ENCODE results near the gene HOXB7. TPM values are rescaled to one million over a fixed set of nuclear protein-coding genes. Genes with fewer than 3 reads are reported as not detected.

HOXB7 gene
- total RNA-seq, 1 experiment from 2014 or later, result 28.2 TPM

DNA sequence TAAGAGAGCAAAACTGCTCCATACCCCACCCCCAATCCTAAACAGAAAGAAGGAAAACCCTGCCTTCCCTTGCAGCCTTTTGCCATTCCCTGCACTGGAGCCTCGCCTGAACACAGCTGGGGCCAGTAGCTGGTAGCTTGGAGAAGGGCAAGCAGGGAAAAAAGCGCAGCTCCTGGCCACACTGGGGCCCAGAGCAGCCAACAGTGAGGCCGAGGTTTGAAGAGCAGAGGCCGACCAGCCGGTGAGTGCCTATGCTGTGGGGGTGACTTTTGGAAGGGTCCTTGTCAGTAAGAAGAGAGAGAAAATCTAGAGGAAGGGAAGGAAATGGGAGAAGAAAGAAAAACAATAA, 18.6 kb upstream of the HOXB7 start:
- Histone ChIP-seq H3F3A (ENCODE audit: insufficient read depth, low read depth) (peaks cover 12% of the 10 kb centered on the region; the same call in 1 of the 2 replicates), H4K20me1 (ENCODE audit: insufficient read depth) (no peaks in the 10 kb centered on the region; the same call in 1 of the 2 replicates), H2AFZ (no peak overlapping the region), H3K9me2 (ENCODE audit: insufficient read depth) (no peaks in the 10 kb centered on the region), H3K4me3 (no peak overlapping the region), H3K4me2 (no peak overlapping the region), H3K36me3 (ENCODE audit: low read depth) (no peaks in the 10 kb centered on the region), H3K27me3 (ENCODE audit: insufficient read depth, low read depth) (peaks cover 38% of the 10 kb centered on the region; the same call in 1 of the 2 replicates), H3K4me1 (replicated peaks; ENCODE audit: insufficient read depth) (peaks cover 3% of the 10 kb centered on the region; the same call in 1 of the 2 replicates), H3K27ac (no peak overlapping the region), H3K9me3 (ENCODE audit: insufficient read depth, low read depth) (no peaks in the 10 kb centered on the region), H3K79me2 (ENCODE audit: low read depth) (no peaks in the 10 kb centered on the region)
- intact Hi-C loops (cut with micrococcal nuclease; ENCODE audit: unreplicated experiment), result no loop called here
- TF ChIP-seq, protein P1, sequence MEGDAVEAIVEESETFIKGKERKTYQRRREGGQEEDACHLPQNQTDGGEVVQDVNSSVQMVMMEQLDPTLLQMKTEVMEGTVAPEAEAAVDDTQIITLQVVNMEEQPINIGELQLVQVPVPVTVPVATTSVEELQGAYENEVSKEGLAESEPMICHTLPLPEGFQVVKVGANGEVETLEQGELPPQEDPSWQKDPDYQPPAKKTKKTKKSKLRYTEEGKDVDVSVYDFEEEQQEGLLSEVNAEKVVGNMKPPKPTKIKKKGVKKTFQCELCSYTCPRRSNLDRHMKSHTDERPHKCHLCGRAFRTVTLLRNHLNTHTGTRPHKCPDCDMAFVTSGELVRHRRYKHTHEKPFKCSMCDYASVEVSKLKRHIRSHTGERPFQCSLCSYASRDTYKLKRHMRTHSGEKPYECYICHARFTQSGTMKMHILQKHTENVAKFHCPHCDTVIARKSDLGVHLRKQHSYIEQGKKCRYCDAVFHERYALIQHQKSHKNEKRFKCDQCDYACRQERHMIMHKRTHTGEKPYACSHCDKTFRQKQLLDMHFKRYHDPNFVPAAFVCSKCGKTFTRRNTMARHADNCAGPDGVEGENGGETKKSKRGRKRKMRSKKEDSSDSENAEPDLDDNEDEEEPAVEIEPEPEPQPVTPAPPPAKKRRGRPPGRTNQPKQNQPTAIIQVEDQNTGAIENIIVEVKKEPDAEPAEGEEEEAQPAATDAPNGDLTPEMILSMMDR (conservative IDR thresholded peaks at IDR 0.05), result no peak
- TF ChIP-seq EZH2 (IDR thresholded peaks at IDR 0.05; ENCODE audit: low read depth), result no peak
- ChIA-PET POLR2A (ENCODE audit: unreplicated experiment) (no interaction called here), CTCF (no interaction called here)
- no TSS peak for BruUV-seq (replicated peaks)
- DNase-seq, result no peak

DNA sequence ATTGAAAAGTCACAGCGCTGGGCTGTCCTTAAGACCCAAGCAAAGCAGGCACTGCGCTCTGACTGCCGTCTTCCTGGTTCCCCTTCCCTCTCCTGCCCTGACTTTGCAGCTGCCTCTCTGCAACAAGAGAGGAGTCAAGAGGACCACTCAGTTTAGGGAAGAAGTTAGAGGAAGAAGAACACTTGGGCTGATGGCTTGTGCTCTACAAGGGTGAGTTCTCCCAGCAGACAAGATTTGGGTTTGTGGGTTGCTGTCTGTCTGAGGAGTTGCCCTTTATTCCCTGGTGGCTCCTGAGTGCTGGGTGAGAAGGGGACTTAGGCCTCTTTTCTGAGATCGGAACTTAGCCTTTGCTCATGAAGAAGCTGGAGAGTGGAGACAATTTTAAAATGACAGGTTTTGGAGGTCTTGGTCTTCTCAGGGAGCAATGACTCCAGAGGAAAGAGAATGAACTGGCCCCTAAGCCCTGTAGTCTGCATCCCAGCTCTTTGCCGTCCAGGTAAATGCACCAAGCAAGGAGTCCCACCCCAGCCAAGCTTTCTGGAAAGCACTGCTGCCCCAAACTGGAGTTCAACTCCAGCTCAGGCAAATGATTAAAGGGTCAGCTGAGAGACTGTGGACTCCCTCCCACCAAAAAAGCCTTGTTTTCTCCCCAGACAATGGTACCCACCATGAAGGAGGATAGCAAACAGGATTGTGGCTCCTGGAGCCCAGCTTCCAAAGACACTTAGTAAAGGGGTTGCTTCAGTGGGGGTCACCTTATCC, 18.0 kb upstream of the HOXB7 start:
- no peak overlapping the region for H3K4me3 ChIP-seq
- TF ChIP-seq EZH2 (IDR thresholded peaks at IDR 0.05; ENCODE audit: low read depth), result no peak
- TF ChIP-seq, protein P1 (conservative IDR thresholded peaks at IDR 0.05), result no peak
- no peaks in the 10 kb centered on the region for H3K79me2 ChIP-seq (ENCODE audit: low read depth)
- H3K27ac ChIP-seq, result no peak overlapping the region
- peaks cover 37% of the 10 kb centered on the region; the same call in 1 of the 2 replicates for H3K27me3 ChIP-seq (ENCODE audit: insufficient read depth, low read depth)
- peaks cover 15% of the 10 kb centered on the region; the same call in 1 of the 2 replicates for H3F3A ChIP-seq (ENCODE audit: insufficient read depth, low read depth)
- no peak overlapping the region for H3K4me2 ChIP-seq
- no peaks in the 10 kb centered on the region; the same call in 1 of the 2 replicates for H4K20me1 ChIP-seq (ENCODE audit: insufficient read depth)
- ChIA-PET CTCF (interaction anchor here (0.6 kb wide), 1 partner anchor 706 kb away, joined by 7 read pairs; no protein-coding TSS in a partner anchor), POLR2A (ENCODE audit: unreplicated experiment) (interaction anchor here (0.7 kb wide), 1 partner anchor 570 kb away, joined by 3 read pairs; no protein-coding TSS in a partner anchor)
- peaks cover 3% of the 10 kb centered on the region; the same call in 1 of the 2 replicates for H3K4me1 ChIP-seq (replicated peaks; ENCODE audit: insufficient read depth)
- no peak overlapping the region for H2AFZ ChIP-seq
- H3K9me2 ChIP-seq (ENCODE audit: insufficient read depth), result no peaks in the 10 kb centered on the region
- H3K9me3 ChIP-seq (ENCODE audit: insufficient read depth, low read depth), result no peaks in the 10 kb centered on the region
- no peak for DNase-seq
- no peaks in the 10 kb centered on the region for H3K36me3 ChIP-seq (ENCODE audit: low read depth)
- no TSS peak for BruUV-seq (replicated peaks)
- intact Hi-C loops (cut with micrococcal nuclease; ENCODE audit: unreplicated experiment), result no loop called here

DNA sequence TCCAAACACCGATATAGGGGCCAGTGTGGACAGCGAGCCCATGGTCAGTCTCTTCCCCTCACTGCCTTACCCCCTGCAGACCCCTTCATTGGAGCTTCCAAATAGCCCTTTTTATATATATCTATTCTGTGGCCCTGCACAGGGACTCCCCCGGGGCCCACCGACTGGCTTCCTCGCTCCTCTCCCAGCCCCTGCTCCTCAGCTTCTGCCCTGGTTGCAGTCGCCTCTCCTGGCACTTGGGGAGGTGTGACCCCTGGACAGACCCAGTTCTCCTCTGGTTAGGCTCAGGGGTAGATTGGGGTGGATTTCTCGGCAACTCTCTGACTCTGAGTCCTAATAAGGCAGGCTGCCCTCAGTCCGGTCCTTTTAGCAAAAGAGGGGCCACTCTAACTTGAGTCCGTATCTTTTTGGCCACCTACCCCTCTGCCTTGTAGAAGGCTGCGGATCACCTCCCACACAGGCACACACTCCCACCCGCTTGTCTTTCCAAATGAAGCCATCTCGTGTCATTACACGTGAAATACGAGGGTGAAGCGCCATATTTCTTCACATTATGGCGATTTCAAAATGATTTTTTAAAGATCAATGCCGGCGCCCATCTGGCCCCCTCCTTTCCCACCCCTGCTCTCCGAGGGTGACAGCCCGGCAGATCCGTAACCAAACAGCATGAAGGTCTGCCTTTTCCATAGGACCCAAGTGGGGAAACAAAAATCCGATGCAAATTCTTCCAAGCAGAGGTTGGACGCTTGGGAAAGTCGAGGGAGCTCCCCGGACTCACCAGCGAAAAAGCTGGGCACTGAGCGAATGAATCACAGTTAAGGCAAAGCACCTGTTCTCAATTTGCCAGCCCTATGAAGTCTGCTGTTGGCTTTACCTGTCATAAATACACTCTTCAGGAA, 17.1 kb upstream of the HOXB7 start:
- Histone ChIP-seq H3K27ac (no peak overlapping the region), H4K20me1 (ENCODE audit: insufficient read depth) (no peaks in the 10 kb centered on the region; the same call in 1 of the 2 replicates), H3K36me3 (ENCODE audit: low read depth) (no peaks in the 10 kb centered on the region), H3K4me1 (replicated peaks; ENCODE audit: insufficient read depth) (peaks cover 3% of the 10 kb centered on the region; the same call in 1 of the 2 replicates), H3K4me2 (0 out of 2 replicates have a peak overlapping the region, but pooled peaks have one; percentile 96), H3K4me3 (no peak overlapping the region), H2AFZ (no peak overlapping the region), H3K27me3 (ENCODE audit: insufficient read depth, low read depth) (peaks cover 36% of the 10 kb centered on the region; the same call in 1 of the 2 replicates), H3K79me2 (ENCODE audit: low read depth) (no peaks in the 10 kb centered on the region), H3K9me3 (ENCODE audit: insufficient read depth, low read depth) (no peaks in the 10 kb centered on the region), H3F3A (ENCODE audit: insufficient read depth, low read depth) (peaks cover 15% of the 10 kb centered on the region; the same call in 1 of the 2 replicates), H3K9me2 (ENCODE audit: insufficient read depth) (no peaks in the 10 kb centered on the region)
- intact Hi-C loops (cut with micrococcal nuclease; ENCODE audit: unreplicated experiment), result no loop called here
- BruUV-seq (replicated peaks), result no TSS peak
- CTCF ChIA-PET, result interaction anchor here (0.5 to 3.0 kb wide), 2 partner anchors 8 to 18 kb away, joined by 3 to 9 read pairs; no protein-coding TSS in a partner anchor
- DNase-seq, result no peak
- POLR2A ChIA-PET (ENCODE audit: unreplicated experiment), result interaction anchor here (0.7 kb wide), 1 partner anchor 571 kb away, joined by 3 read pairs; no protein-coding TSS in a partner anchor
- no peak for TF ChIP-seq EZH2 (IDR thresholded peaks at IDR 0.05; ENCODE audit: low read depth)
- TF ChIP-seq, protein P1 (conservative IDR thresholded peaks at IDR 0.05), result no peak
